PFSK-1 (cell line): Measurements from ENCODE around the gene TMEM223.

ENCODE experiments used
- FOXP2 ChIP-seq: optimal IDR thresholded peaks from 2 replicates; pipeline ENCODE3; 2011; ENCODE audit warnings: borderline replicate concordance, control low read depth, inconsistent platforms; ENCODE audit not compliant: insufficient read depth; ENCODE audit errors: extremely low read length, extremely low read depth
- POLR2AphosphoS5 ChIP-seq: IDR thresholded peaks from 2 replicates; pipeline ENCODE4 v1.6.1; 2012; ENCODE audit warnings: low read depth, mild to moderate bottlenecking, control low read depth, low read length, moderate library complexity
- TAF1 ChIP-seq: IDR thresholded peaks from 2 replicates; pipeline ENCODE4 v1.6.1; 2012; ENCODE audit warnings: low read length, control low read depth, borderline replicate concordance; ENCODE audit not compliant: insufficient read depth

- TF ChIP-seq POLR2AphosphoS5 (no peak), TAF1 (no peak), FOXP2 (no peak)
Measured at GRCh38 chr11:62789576-62789975, 2.2 kb downstream of the TMEM223 start.
